ENCODE data around the gene CUEDC1.

CUEDC1 gene

GRCh38 chr17:57834146-57834741, 121.0 kb downstream of the CUEDC1 start:
- DNase-seq (ENCODE audit: low read depth), result no peak

GRCh38 chr17:57833179-57833939, 121.9 kb downstream of the CUEDC1 start:
- peak; percentile 61 for DNase-seq (ENCODE audit: low read depth)

DNA sequence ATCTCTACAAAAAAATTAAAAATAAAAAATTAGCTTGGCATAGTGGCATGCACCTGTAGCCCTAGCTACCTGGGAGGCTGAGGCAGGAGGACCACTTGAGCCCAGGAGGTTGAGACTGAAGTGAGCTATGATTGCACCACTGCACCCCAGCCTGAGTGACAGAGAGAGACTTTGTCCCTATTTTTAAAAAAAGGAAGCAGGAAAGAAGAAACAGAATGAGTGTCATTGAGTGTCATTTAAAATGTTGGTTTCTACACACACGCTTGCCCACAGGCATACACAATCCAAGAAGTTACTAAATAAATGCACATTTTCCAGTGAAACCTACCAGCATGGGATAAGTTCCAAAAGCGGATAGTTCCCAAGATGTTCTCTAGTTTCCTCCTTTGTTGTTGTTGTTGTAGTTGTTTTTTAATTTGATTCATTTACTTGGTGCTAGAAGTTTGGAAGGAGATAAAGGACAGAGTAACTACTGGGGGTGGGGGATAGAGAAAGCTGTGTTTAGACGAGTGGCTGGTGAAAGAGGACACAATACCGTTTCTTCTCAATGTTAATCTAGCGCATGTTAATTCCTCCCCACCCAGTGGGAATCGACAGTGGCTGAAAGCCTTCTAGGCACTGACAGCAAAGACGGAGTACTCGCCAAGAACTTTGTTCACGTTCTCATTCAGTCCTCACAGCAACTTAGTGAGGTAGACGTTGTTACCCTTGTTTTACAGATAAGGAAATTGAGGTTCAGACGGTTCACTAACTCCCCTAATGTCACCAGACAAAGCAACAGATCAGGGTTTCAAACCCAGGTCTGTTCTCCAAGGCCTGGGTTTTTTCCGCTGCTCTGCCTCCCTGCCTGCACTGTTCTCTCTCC, 122.7 kb downstream of the CUEDC1 start:
- no peak for DNase-seq (ENCODE audit: low read depth)

DNA sequence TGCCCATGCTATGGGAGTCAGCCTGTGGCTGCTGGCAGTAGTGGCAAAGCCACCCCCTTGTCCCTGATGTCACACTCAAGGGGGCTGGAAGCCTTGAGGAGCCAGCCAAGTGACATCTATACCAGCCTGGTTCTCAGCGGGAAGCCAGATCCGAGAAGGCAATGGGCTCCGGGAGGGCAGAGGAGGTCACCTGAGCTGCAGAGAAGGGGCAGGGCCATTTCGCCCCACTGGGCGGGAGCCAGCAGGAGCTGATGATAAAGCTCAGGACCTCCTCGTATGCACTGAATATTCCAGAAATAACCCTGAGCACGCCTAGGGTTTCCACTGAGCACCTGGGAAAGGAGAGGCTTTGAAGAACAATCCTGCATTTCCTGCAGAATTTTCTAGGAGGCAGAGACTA, 124.3 kb downstream of the CUEDC1 start:
- no peak for DNase-seq (ENCODE audit: low read depth)

GRCh38 chr17:57823469-57824401, 131.5 kb downstream of the CUEDC1 start:
- DNase-seq (ENCODE audit: low read depth), result no peak

- DNase-seq (ENCODE audit: low read depth), result no peak
Observed at GRCh38 chr17:57819867-57820266, 135.3 kb downstream of the CUEDC1 start.

GRCh38 chr17:57819285-57819684, 135.9 kb downstream of the CUEDC1 start:
- DNase-seq (ENCODE audit: low read depth), result no peak

GRCh38 chr17:57818066-57818465, 137.1 kb downstream of the CUEDC1 start:
- DNase-seq (ENCODE audit: low read depth), result no peak

DNA sequence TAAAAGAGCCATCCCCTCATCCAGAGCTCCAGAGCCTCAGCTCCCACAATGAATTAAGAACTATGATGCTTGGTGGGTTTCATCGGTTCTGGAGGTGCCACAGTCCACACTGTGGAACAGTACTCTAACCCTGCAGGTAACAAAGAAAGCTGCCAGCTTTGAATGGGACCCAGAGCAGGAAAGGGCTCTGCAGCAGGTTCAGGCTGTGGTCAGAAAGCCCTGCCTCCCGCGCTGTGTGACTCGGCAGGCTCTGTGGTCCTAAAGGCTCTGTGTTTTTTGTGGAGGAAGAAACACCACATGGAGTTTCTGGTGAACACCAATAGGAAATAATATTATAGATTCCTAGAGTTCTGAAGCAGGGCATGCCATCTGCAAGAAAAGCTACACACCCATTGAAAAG, 137.9 kb downstream of the CUEDC1 start:
- no peak for DNase-seq (ENCODE audit: low read depth)

GRCh38 chr17:57814421-57814820, 140.8 kb downstream of the CUEDC1 start:
- no peak for DNase-seq (ENCODE audit: low read depth)

GRCh38 chr17:57811638-57812280, 143.5 kb downstream of the CUEDC1 start:
- no peak for DNase-seq (ENCODE audit: low read depth)
